ENCODE results near the gene SPANXN5. TPM values are rescaled to one million over a fixed set of nuclear protein-coding genes. Genes with fewer than 3 reads are reported as not detected.

The SPANXN5 gene
- total and polyA plus RNA-seq, 10 of the 15 experiments (the other 5 are each of a cell fraction or from before 2014, with no cell fraction given) = not detected

DNA sequence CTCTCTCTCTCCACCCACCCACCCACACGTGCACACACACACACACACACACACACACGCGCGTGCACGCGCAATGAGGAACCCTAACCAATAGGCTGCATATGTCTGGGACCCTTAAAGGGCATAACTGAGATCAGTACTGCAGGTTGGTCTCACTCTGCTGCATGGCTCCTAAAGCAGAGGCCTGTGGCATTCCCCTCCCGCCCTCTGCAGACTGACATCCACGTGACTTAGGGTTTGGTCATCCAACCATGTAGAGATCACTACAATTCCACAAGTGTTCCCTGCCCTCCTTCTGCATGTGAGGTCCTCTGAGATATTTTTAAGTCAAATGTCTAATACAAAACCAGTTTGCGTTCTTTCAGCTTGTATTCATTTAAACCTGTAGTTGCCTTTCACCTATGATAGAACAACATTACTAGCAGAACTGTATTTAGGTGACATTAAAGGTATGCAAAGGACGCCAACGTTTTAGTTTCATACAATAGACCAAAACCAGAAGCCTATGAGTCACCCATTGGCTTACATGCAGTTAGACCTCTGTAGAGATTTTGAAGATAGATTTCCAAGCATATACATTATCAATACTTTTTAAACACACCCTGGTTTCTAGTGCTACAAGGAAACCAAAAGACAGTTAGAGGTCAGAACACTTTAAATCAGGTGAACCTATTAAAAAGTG is 24.0 kb upstream of the SPANXN5 start:
- no peaks in the 10 kb centered on the region; a peak in 1 of 4 replicates for H3K27me3 ChIP-seq (replicated peaks in 1 of 2; ENCODE audit: control insufficient read depth in 2 of 2, insufficient read depth in 2 of 2, low read length in 1 of 2)
- no TSS peak for BruUV-seq (replicated peaks)
- in situ Hi-C loops (cut with MboI) (no loop called here), intact Hi-C loops (cut with micrococcal nuclease; ENCODE audit: unreplicated experiment) (no loop called here)
- H3K4me2 ChIP-seq (ENCODE audit: control insufficient read depth, insufficient read depth) = no peak overlapping the region
- no peak overlapping the region for H3K27ac ChIP-seq (ENCODE audit: control insufficient read depth, insufficient read depth)
- DNase-seq (ENCODE audit: low read depth, low spot score) (no peak), ATAC-seq (no peak), FAIRE-seq (no peak)
- no peak overlapping the region for H2AFZ ChIP-seq (ENCODE audit: control insufficient read depth, low read depth, low read length)
- SMC1A ChIA-PET (ENCODE audit: uncharacterized antibody, unreplicated experiment) = no interaction called here
- RAD21 ChIA-PET (ENCODE audit: unreplicated experiment) = no interaction called here
- no peak overlapping the region for H3K9ac ChIP-seq (ENCODE audit: control insufficient read depth, insufficient read depth, low read length)
- no peaks in the 10 kb centered on the region for H3K36me3 ChIP-seq (ENCODE audit: control insufficient read depth in 2 of 2, insufficient read depth in 2 of 2, low read length in 1 of 2)
- H3K9me3 ChIP-seq (replicated peaks; ENCODE audit: control insufficient read depth, insufficient read depth, low read length) = no peaks in the 10 kb centered on the region; the same call in 2 of the 3 replicates
- H3K79me2 ChIP-seq (ENCODE audit: control insufficient read depth, insufficient read depth, low read length) = no peaks in the 10 kb centered on the region
- H4K20me1 ChIP-seq (ENCODE audit: control insufficient read depth, insufficient read depth) = no peaks in the 10 kb centered on the region
- no peak overlapping the region for H3K4me3 ChIP-seq
- POLR2A ChIA-PET = no interaction called here
- CTCF ChIA-PET = no interaction called here
- TF ChIP-seq BHLHE40 (IDR thresholded peaks at IDR 0.05; ENCODE audit: borderline replicate concordance in 1 of 2, low read depth in 2 of 2, low read length in 1 of 2) (peak in 1 of 2 experiments; percentile 43; a peak in 1 of 4 replicates), NFYA (IDR thresholded peaks at IDR 0.05; ENCODE audit: borderline replicate concordance, low read depth, low read length) (no peak)
- 22% methylated on average over 10 of the region's 11 CpGs for WGBS (ENCODE audit: insufficient coverage, insufficient replicate concordance, low lambda C conversion rate, missing lambda C conversion rate)
- H3K4me1 ChIP-seq (ENCODE audit: control insufficient read depth, insufficient read depth, low read length) = no peaks in the 10 kb centered on the region

DNA sequence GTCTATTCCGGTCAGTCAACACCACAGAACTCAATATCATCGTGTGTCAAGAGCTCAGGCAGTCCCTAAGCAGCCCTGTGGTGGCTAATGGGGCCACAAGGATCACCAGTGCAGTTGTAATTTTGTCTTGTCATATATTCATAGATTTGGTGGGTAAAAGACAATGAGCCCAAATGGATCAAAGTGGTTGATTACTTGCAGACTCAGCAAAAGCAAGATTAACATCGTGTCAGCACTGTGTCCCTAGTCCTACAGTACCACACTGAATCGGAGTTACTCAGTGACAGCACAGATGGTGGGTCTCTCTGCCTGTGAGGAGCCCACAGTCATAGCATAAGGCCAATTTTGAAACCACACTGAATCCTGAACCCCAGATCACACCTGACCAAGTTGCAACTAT is 22.6 kb upstream of the SPANXN5 start:
- H3K27ac ChIP-seq (ENCODE audit: control insufficient read depth, insufficient read depth) = no peak overlapping the region
- no peak for ATAC-seq
- in situ Hi-C loops (cut with MboI) = no loop called here
- H3K36me3 ChIP-seq (ENCODE audit: control insufficient read depth in 2 of 2, insufficient read depth in 2 of 2, low read length in 1 of 2) = no peaks in the 10 kb centered on the region
- H3K9me3 ChIP-seq (replicated peaks; ENCODE audit: control insufficient read depth, insufficient read depth, low read length) = no peaks in the 10 kb centered on the region; the same call in 2 of the 3 replicates
- WGBS (ENCODE audit: insufficient coverage, insufficient replicate concordance, low lambda C conversion rate, missing lambda C conversion rate) = 15% methylated on average over 4 of the region's 4 CpGs
- no peaks in the 10 kb centered on the region; a peak in 1 of 4 replicates for H3K27me3 ChIP-seq (replicated peaks in 1 of 2; ENCODE audit: control insufficient read depth in 2 of 2, insufficient read depth in 2 of 2, low read length in 1 of 2)
- no peak for TF ChIP-seq HDAC2 (IDR thresholded peaks at IDR 0.05)
- TF ChIP-seq RFX5 (IDR thresholded peaks at IDR 0.05; ENCODE audit: low read depth, low read length) = no peak
- TF ChIP-seq CREM (IDR thresholded peaks at IDR 0.05; ENCODE audit: low read depth) = no peak
- TF ChIP-seq NR2C2 (IDR thresholded peaks at IDR 0.05; ENCODE audit: borderline replicate concordance, control insufficient read depth, insufficient read length, low read depth) = no peak
- no peak overlapping the region for H3K4me2 ChIP-seq (ENCODE audit: control insufficient read depth, insufficient read depth)
- no peaks in the 10 kb centered on the region for H3K79me2 ChIP-seq (ENCODE audit: control insufficient read depth, insufficient read depth, low read length)
- BruUV-seq (replicated peaks) = no TSS peak
- H2AFZ ChIP-seq (ENCODE audit: control insufficient read depth, low read depth, low read length) = no peak overlapping the region
- CTCF ChIA-PET = no interaction called here
- RAD21 ChIA-PET (ENCODE audit: unreplicated experiment) = no interaction called here
- intact Hi-C loops (cut with micrococcal nuclease; ENCODE audit: unreplicated experiment) = no loop called here
- POLR2A ChIA-PET = no interaction called here
- no peak for FAIRE-seq
- H3K4me3 ChIP-seq = no peak overlapping the region
- SMC1A ChIA-PET (ENCODE audit: uncharacterized antibody, unreplicated experiment) = no interaction called here
- H3K4me1 ChIP-seq (ENCODE audit: control insufficient read depth, insufficient read depth, low read length) = no peaks in the 10 kb centered on the region
- DNase-seq (ENCODE audit: low read depth, low spot score) = no peak
- no peak overlapping the region for H3K9ac ChIP-seq (ENCODE audit: control insufficient read depth, insufficient read depth, low read length)
- no peaks in the 10 kb centered on the region for H4K20me1 ChIP-seq (ENCODE audit: control insufficient read depth, insufficient read depth)

Measured in GM12878 (cell line).